Measurements from ENCODE around the gene ELP1.

GRCh38 chr9:108961151-108961550, 27.2 kb upstream of the ELP1 start:
- TF ChIP-seq, protein P1, sequence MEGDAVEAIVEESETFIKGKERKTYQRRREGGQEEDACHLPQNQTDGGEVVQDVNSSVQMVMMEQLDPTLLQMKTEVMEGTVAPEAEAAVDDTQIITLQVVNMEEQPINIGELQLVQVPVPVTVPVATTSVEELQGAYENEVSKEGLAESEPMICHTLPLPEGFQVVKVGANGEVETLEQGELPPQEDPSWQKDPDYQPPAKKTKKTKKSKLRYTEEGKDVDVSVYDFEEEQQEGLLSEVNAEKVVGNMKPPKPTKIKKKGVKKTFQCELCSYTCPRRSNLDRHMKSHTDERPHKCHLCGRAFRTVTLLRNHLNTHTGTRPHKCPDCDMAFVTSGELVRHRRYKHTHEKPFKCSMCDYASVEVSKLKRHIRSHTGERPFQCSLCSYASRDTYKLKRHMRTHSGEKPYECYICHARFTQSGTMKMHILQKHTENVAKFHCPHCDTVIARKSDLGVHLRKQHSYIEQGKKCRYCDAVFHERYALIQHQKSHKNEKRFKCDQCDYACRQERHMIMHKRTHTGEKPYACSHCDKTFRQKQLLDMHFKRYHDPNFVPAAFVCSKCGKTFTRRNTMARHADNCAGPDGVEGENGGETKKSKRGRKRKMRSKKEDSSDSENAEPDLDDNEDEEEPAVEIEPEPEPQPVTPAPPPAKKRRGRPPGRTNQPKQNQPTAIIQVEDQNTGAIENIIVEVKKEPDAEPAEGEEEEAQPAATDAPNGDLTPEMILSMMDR (IDR thresholded peaks at IDR 0.05; ENCODE audit: borderline replicate concordance, extremely low read depth, low read length, poor library complexity, severe bottlenecking) = no peak
- TF ChIP-seq EZH2 (IDR thresholded peaks at IDR 0.05; ENCODE audit: borderline replicate concordance, low read depth, low read length, severe bottlenecking) = no peak

Data from DND-41 (cell line).